HG02981 (cell line): ENCODE data around the gene RNU1-3.
"Not testable (repeated sequence)": the region's sequence is repeated elsewhere in the genome, so short reads cannot be mapped to it uniquely, and the experiment has no call there.

ENCODE experiments used
- ATAC-seq: cut with Tn5 transposase; IDR thresholded peaks from one replicate; pipeline ENCODE4 v1.9.1; 2021; ENCODE audit warnings: mild to moderate bottlenecking, moderate library complexity; ENCODE audit not compliant: unreplicated experiment

The RNU1-3 gene

GRCh38 chr1:16666502-16667413 lies at the start of gene RNU1-3:
RNU1-3 (minus strand) TSS chr1:16666948.
- peak; percentile 99 for ATAC-seq

GRCh38 chr1:16713480-16713879 lies 46.7 kb upstream of the RNU1-3 start:
- not testable (repeated sequence) for ATAC-seq

- not testable (repeated sequence) for ATAC-seq
Measured at GRCh38 chr1:16712984-16713383, 46.2 kb upstream of the RNU1-3 start.

GRCh38 chr1:16712582-16712981 lies 45.8 kb upstream of the RNU1-3 start:
- ATAC-seq: not testable (repeated sequence)

GRCh38 chr1:16712131-16712530 lies 45.4 kb upstream of the RNU1-3 start:
- ATAC-seq: not testable (repeated sequence)

GRCh38 chr1:16710618-16711017 lies 43.9 kb upstream of the RNU1-3 start:
- not testable (repeated sequence) for ATAC-seq

GRCh38 chr1:16709659-16710087 lies 42.9 kb upstream of the RNU1-3 start:
- ATAC-seq: peak; percentile 65

- ATAC-seq: not testable (repeated sequence)
Measured at GRCh38 chr1:16708704-16709103, 42.0 kb upstream of the RNU1-3 start.

GRCh38 chr1:16707130-16708093 lies 40.7 kb upstream of the RNU1-3 start:
- ATAC-seq: not testable (repeated sequence)

GRCh38 chr1:16706302-16706701 lies 39.6 kb upstream of the RNU1-3 start:
- not testable (repeated sequence) for ATAC-seq

- ATAC-seq: not testable (repeated sequence)
Measured at GRCh38 chr1:16704502-16705100, 37.9 kb upstream of the RNU1-3 start.

GRCh38 chr1:16704076-16704475 lies 37.3 kb upstream of the RNU1-3 start:
- ATAC-seq: not testable (repeated sequence)

GRCh38 chr1:16703602-16704001 lies 36.9 kb upstream of the RNU1-3 start:
- ATAC-seq: not testable (repeated sequence)

- not testable (repeated sequence) for ATAC-seq
Measured at GRCh38 chr1:16703141-16703540, 36.4 kb upstream of the RNU1-3 start.

GRCh38 chr1:16702280-16702679 lies 35.5 kb upstream of the RNU1-3 start:
- ATAC-seq: not testable (repeated sequence)

GRCh38 chr1:16701189-16701588 lies 34.4 kb upstream of the RNU1-3 start:
- ATAC-seq: not testable (repeated sequence)

- not testable (repeated sequence) for ATAC-seq
Measured at GRCh38 chr1:16700138-16700895, 33.6 kb upstream of the RNU1-3 start.

- ATAC-seq: not testable (repeated sequence)
Measured at GRCh38 chr1:16699440-16699839, 32.7 kb upstream of the RNU1-3 start.

GRCh38 chr1:16697152-16697551 lies 30.4 kb upstream of the RNU1-3 start:
- ATAC-seq: not testable (repeated sequence)
